Embryonic facial prominence (tissue), 1 donor: ENCODE results near the gene ANO7.

Experiments used
- DNase-seq: peaks from one replicate; pipeline ENCODE4 v3.0.0-alpha.2; 2016; ENCODE audit errors: extremely low spot score

The ANO7 gene

GRCh38 chr2:241188361-241189092 is at the start of gene ANO7:
Gene ANO7 (plus strand): TSS chr2:241188677. CDS start chr2:241190064, 1,387 bp downstream.
- no peak for DNase-seq

DNA sequence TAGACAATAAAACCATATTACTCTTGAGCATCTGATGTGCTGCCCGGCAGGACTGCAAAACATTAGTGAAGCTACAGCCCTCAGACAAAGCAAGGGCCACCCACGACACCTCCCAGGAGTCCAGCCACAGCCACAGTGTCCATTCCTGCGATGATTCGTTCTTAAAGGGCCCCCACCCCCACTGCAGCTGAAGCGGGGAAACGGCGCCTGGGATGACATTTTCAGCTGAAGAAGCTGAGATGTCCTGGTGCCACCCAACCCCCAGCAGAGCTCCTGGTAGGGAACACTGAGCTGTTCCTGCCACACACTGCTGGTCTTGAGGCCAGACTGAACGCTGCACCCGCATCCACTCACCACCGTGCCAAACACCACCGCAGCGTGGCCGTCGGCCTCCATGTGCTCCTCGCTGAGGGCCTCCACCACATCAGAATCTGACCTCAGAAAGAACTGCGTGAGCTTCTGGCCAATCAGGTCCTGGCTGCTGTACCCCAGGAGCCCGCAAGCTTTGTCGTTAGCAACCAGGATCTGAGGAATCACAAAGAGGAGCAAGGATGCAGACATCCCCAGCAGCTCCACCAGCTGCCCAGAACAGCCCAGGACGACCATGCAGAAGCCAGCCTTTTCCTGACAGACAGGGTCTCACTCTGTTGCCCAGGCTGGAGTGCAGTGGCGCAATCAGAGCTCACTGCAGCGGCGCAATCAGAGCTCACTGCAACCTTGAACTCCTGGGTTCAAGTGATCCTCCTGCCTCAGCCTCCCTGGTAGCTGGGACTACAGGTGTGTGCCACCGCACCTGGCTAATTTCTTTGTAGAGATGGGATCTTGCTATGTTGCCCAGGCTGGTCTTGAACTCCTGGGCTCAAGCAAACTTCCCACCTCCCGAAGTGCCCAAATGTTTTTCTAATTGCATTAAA is 48.7 kb upstream of the ANO7 start:
- no peak for DNase-seq

DNA sequence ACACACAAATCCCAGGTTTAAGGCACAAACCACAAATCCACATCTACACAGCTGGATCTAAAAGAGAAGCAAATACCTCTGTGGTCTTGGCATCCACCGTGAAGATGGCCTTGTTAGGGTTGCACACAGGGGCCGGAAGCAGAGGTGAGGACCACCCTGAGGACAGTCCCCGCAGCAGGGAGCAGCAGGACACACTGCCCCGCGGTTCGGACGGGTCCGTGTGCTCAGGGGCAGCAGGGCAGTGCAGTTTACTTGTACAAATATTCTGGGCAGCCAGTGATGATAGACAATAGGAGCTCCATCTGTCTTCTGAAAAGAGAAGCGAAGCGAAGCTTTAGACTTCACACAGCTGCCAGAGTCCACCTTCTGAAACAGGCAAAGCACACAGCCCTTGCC is 48.0 kb upstream of the ANO7 start:
- DNase-seq: no peak

GRCh38 chr2:241141214-241141770 is 47.2 kb upstream of the ANO7 start:
- no peak for DNase-seq

DNA sequence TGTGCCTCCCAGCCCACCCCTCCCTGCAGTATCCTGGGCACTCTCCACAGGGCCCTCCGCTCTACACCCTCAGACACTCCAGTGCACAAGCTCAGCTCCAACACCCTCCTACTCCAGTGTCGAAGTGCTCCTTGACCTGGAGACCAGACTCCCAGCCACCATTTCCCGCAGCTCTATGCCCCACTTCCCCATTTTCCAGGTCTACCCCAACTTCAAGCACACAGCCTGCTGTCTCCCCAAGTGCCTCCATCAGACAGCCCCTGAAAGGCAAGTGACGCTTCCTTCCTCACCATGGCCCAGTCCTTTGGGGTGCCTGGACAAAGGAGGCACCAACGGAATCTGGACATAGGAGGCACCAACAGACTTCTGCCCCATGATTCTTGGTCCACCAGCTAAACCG is 46.4 kb upstream of the ANO7 start:
- no peak for DNase-seq

DNA sequence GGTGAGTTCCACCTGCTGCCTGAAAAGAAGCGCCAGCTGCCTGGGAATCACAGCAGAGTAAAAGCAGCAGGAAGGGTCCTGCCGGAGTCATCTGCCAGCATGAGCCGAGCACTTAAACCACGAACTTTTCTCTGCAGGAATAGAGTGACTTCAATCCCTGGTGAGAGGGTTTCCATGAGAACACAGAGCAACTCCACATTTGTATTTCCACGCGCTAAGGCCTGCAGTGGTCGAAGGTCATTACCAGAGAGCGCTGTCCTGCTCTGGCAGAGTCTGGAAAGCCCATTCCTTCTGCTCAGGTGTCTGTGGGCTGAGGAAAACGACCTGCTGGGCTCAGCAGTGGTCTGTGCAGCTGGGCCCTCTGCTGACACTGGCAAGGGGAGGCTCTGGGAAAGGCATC is 45.9 kb upstream of the ANO7 start:
- no peak for DNase-seq

DNA sequence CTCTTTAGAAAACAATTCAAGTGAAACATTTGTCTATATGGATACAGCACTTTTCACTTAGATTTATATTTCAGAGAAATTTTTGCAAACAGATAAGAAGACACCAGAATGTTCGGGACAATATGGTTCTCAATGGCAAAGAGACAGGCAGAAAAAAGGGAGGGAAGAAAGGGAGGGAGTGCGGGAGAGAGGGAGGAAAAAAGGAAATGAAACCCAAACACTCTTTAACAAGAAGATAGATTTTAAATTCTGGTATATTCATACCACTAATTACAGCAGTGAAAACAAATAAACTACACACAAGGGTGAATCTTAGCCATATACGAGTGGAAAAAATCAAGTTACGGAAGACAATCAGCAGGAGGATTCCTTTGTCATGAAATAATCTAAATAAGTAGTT is 42.2 kb upstream of the ANO7 start:
- DNase-seq: no peak

DNA sequence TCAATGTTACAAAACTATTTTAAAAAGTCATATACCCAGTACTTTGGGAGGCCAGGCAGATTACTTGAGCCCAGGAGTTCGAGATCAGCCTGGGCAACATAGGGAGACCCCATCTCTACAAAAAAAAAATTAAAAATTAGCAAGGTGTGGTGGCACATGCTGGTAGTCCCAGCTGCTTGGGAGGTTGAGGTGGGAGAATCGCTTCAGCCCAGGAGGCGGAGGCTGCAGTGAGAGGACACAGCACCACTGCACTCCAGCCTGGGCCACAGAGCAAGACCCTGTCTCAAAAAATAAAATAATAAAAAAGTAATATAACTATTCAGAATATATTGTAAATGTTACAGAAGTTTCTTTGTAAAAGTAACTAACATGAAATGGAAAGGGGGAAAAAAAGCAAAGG is 41.1 kb upstream of the ANO7 start:
- DNase-seq: no peak

GRCh38 chr2:241148239-241148638 is 40.2 kb upstream of the ANO7 start:
- DNase-seq: no peak

GRCh38 chr2:241148891-241149674 is 39.4 kb upstream of the ANO7 start, which contains the start of gene PASK:
Gene PASK (minus strand): TSS chr2:241149472. CDS start chr2:241143032, 6,440 bp downstream.
- DNase-seq: peak; percentile 91

DNA sequence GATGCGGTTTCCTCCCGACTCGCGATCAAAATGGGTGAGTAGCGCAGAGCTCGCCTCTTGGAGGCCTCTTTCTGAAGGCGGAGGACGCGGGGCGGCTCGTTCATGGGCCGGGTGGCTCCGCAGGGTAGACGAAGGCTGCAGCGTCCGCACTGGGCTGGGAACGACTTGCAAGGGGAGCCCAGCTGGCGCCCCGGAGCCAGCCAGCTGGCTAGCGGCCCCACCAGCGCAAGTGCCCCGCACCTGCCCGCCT is 38.9 kb upstream of the ANO7 start:
- no peak for DNase-seq

DNA sequence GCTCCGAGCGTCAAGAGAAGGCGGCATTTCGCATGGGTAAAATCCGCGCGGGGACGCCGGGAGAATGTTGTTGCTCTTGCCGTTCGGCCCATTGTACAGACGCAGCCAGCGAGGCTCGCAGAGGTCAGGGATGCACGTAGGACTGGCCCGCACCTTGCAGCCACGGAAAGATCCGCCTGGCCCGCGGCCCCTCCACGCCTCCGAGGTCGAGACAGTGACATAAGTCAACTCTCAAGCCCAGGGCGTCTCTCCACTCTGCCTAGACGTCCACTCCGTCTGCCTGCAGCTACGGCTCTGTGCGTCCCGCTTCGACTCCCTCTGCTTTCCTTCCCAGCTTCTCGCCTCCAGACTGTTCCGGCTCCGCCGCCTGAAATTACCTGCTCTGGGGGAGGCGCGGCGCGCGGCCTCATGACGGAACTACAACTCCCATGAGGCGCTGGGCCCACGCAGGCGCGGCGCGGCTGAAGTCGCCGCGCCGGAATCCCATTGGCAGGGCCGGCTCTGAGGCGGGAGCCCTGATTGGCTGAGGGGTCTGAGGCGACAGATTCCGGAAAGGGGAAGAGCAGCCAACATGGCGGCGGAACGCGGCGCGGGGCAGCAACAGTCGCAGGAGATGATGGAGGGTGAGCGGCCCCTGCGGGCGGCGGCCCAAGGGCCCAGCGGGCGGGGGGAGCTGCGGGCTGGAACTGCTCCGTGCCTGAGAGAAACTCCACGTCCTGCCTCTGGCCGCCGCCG is 38.4 kb upstream of the ANO7 start, which contains the start of gene PPP1R7:
Gene PPP1R7 (plus strand): TSS at position 543 of the 735 bp plus-strand sequence. CDS start 29 bp downstream, at position 572.
- DNase-seq: peak; percentile 91

DNA sequence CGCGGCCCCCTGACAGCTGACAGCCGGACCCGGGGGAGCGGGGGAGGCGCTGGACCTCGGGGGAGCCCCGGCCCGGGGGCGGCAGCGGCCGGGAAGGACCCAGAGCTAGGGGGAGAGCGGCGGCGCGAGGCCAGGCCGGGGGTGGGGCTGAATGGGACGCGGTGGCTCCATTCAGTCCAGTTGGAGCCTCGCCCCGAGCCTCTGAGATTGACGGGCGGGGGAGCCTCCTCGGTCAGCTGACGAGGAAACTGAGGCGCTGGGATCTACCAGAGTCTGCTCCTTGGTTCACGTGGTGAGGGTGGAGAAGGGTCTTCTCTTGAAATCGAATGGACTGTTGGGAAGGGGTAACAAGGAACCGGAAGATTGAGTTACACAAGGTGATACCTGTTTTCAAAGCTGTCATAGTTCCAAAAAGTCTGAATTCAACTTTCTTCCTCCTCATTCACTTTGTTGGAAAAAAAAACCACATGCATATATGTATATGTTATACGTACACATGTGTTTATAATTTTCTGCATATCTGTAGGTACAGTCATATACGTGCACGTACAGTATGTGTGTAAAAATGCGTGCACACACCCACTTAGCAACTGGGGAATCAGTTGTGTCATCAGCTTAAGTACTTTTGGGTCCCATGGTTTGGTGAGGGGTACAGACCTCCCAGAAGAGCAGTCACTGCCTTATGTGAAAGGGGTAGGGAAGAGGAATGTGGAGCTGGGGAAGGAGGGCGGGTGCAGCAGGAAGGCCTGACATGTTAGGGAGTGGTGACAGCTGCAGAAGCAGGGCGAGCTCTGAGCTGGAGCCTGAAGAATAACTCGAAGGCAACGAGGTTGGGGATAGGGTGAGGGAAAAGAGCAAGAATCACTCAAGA is 37.6 kb upstream of the ANO7 start:
- no peak for DNase-seq

DNA sequence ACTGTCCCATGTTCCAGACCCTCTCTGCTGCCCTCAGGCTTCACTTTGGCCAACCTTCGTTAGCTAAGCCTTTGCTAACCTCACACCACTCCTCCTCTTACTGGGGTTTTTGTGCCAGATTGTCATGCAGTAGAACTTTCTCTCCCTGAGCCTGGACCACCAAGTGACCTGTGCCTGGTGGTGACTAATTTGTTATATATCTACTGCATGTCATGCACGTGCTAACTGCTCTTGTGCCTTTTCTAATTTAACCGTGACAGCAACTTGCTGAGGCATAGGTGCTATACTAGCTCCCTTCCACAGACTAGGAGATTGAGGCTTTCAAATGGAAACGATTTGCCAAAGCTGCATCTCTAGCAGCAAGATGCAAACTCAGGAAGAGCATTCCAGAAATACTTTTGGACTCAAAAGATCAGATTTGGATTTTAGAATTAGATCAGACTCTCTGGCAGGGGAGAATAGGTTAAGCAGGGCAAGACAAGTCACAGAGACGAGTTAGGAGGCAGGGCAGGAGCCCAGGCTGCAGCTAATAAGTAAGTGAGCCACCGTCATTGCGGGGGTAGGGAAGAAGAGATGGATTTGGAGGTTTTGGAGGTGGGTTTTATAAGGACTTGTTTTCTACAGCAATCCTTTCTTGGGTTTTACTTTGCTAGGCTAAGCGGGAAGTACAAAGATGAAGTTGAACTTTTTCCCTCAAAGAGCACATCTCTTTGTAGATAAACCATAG is 36.4 kb upstream of the ANO7 start:
- no peak for DNase-seq

GRCh38 chr2:241153616-241154015 is 34.9 kb upstream of the ANO7 start:
- no peak for DNase-seq

DNA sequence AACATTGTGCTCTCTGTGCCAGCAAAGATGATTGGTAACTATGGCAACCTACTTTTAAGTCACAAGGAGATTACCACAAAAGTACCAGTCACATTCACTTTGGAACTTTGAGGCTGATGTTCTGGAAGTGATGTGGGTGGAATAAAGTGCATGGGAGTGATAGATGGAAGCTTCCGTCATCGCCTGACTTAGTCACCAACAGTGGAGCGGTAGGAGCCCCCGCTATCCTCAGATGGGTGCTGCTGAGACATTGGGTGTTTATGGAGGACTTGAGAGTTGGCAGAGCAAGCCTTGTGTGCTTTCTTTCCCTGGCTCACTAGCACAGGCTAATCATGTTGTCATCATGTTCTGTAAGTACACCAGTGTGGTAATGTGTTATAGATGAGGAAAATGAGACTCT is 33.6 kb upstream of the ANO7 start:
- DNase-seq: no peak

GRCh38 chr2:241155936-241156335 is 32.5 kb upstream of the ANO7 start:
- no peak for DNase-seq

- no peak for DNase-seq
Observed at GRCh38 chr2:241156971-241157441, 31.5 kb upstream of the ANO7 start.

DNA sequence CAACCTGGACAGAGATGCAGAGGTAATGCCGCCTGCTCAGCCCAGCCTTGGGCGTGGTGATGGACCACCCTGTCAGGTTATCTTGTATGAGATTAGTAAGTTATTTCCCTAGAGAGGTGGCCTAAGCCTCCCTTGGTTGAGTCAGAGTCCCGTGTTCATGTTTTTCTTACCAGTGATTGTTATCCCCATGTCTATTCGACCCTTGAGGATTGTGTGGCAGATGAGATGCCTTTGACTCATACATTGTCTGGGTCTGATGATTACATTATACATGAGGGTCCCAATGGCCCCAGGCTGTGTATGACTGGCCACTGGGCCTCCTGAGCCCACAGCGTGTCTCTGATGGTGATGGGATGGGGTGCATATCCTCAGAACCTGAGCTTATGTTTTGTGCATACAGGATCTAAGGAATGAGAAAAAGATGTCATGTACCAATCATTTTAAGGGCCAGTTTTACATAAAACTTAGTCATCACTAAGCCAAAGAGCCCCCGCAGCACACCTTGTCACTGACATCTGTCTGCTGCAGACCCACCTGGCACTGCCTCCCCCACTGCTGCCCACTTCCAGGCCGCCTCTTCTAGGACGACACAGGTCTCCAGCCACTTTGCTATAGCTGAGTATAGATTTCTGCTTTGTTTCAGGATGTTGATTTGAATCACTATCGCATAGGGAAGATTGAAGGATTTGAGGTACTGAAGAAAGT is 30.5 kb upstream of the ANO7 start:
- no peak for DNase-seq
